Measurements from ENCODE around the gene FGF2. TPM values are rescaled to one million over a fixed set of nuclear protein-coding genes. Genes with fewer than 3 reads are reported as not detected.
A peak's percentile ranks its signal among the peaks of the same experiment; 100 is the strongest.
"Not testable (repeated sequence)": the region's sequence is repeated elsewhere in the genome, so short reads cannot be mapped to it uniquely, and the experiment has no call there.

FGF2 gene
- total RNA-seq, 2 donors from 2014 or later, result 1.3 to 4.1 TPM

DNA sequence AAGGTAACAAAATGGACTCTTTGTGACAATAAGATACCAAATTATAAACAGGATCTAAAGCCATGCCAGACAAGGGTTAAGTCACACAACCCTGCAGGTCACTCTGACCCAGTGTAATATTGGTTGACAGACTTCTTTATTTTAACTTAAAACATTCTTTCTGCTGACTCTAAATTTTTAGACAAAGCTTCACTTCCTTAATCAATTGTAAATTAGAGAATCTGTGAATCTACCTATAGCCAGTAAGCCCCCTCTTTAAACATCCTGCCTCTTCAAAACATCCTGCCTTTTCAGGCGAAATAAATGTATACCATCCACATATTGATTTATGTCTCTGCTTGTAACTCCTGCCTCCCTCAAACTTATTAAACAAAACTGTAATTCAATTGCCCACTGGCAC lies 81.6 kb downstream of the FGF2 start:
- ATAC-seq (no peak), DNase-seq (no peak)
- intact Hi-C loops (cut with DNase I, micrococcal nuclease), result no loop called here

DNA sequence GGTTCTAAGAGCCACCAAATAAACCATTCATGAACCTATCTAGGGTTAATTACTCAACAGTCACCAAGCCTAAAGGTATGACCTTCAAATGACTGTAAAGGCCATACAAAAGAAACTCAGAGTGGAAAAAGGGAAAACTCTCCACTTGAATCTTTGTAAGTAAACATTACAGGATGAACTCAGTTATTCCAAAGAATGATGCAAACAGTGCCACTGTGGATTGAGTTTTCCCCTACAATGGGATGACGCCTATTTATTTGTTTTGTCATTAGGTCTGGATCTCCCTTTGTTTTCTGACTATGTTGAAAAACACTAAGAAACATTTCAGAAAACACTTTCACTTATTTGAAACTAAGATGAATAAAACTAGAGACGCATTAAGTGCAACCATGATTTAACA lies 83.1 kb downstream of the FGF2 start:
- intact Hi-C loops (cut with DNase I, micrococcal nuclease), result loop anchor here in 1 of 2 donors (5.0 kb wide), 1 partner anchor 152 kb away; no protein-coding TSS in a partner anchor
- no peak for DNase-seq
- no peak for ATAC-seq

DNA sequence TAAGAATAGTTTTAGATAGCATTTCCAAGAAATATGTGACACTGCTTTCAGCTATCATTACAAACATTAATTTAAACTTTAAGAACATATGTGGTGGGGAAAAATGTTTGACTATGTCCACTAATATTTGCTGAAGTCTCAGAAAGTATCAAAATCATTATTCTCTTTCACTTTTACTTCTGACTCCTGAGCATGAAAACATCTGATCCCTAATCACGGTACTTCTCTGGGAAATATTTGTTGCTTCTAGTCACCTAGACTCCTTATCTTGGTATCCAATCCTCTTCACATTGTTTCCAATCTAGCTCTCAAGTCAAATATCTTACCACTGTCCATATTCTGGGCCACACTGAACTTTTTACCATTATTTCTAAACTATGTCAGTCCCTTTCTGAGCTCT lies 85.0 kb downstream of the FGF2 start:
- no peak for ATAC-seq
- no peak for DNase-seq
- intact Hi-C loops (cut with DNase I, micrococcal nuclease), result loop anchor here in 1 of 2 donors (5.0 kb wide), 1 partner anchor 154 kb away; no protein-coding TSS in a partner anchor

DNA sequence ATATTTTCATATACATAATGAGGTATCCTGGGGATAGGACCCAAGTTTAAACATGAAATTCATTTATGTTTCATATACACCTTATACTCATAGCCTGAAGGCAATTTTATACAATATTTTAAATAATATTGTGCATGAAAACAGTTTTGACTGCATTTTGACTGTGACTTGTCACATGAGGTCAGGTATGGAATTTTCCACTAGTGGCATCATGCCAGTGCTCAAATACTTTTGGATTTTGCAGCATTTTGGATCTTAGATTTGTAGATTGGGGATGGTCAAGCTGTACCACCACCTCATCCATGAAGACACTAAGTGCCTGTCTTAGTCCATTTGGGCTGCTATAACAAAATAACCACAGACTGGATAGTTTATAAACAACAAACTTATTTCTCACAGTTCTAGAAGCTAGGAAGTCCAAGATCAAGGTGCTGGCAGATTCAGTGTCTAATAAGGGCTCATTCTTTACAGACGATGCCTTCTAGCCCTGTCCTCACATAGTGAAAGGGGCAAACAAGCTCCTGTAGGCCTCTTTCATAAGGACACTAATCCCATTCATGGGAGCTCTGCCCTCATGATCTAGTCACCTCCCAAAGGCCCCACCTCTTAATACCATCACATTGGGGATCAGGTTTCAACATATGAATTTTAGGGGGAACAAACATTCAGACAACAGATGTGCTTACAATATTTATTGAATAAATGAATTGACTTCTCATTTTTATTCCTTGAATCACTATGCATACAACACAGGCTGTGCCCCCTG lies 86.4 kb downstream of the FGF2 start:
- ATAC-seq (no peak), DNase-seq (no peak)
- intact Hi-C loops (cut with DNase I, micrococcal nuclease), result loop anchor here in 1 of 2 donors (5.0 kb wide), 1 partner anchor 156 kb away; no protein-coding TSS in a partner anchor

DNA sequence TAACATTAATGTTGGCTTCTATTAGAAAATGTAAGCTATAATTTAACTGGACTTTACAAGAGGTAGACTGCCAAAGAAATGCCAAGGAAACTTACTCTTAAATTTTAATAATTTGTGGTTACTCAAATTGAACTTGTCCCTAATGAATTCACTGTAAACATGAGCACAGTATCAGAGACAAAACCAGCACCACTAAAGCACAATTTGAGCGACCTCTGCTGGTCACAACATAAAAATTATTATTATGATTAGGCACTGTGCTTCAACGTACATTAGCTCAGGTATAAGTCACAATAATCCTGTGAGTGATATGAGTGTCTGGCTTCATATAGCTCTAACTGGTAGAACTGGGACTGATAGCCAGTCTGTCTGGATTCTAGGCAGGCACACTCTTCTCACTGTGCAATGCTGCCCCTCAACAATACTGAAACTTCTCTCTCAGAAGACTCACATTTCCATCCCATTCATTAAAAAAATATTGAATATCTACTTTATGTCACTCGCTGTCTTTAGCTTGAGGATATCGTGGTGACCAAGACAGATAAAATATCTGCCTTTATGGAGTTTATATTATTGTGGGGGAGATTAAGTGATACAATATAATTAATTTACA lies 87.8 kb downstream of the FGF2 start:
- intact Hi-C loops (cut with DNase I, micrococcal nuclease), result loop anchor here in 1 of 2 donors (5.0 kb wide), 1 partner anchor 157 kb away; no protein-coding TSS in a partner anchor
- no peak for DNase-seq
- no peak for ATAC-seq

DNA sequence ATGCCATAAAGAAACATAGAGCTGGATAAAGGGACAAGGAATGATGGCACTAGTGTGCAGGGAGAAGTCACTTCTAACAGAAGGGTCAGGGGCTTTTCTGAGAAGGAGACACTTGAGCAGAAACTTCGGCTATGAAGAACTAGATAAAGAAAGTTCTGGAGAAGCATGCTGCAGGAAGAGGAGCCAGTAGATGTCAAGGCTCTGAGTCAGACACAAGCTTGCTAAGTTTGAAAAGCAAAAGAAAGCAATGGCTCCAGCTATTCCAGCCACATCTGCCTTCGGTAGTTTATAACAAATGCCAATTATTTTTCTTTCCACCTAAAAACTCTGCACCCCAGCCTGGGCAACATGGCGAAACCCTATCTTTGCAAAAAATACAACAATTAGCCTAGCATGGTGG lies 88.3 kb downstream of the FGF2 start:
- ATAC-seq, result no peak
- DNase-seq, result no peak
- intact Hi-C loops (cut with DNase I, micrococcal nuclease), result loop anchor here in 1 of 2 donors (5.0 kb wide), 1 partner anchor 158 kb away; no protein-coding TSS in a partner anchor

DNA sequence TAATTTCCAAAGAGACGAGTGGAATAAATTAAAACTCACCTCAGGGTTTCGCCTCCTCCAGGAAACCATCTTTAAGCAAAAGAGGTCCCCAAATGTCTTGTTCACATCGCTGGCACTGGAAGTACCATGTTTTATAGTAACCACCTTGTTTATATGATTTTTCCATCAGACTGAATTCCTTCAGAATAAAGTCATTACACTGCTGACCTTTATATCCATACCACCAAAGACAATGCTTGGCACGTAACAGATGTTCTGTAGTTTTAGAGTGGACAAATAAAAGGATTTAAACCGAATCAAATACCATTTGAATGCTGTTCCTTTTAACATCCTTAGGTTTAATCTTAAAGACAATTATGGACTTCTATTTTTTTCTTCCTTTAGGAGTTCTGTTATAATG lies 91.1 kb downstream of the FGF2 start:
- intact Hi-C loops (cut with DNase I, micrococcal nuclease), result no loop called here
- ATAC-seq (no peak), DNase-seq (no peak)

DNA sequence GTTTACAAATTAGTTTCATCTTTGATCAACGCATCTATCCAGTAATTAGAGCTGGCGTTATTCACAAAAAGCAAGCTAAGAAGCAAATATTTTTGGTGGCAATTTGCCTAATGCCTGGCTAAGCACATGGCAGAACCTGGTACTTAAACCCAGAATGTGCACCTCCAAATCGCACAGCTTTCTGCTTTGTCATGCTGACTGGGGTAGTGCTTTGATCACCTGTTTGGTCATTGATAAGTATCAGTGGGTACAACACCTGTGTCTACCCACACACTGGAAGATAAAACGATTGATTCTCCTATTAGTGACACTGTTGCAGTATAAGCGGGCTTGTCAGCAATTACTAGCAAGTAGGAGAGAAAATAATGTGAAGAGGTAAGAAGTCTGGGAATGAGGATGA lies 93.8 kb downstream of the FGF2 start:
- intact Hi-C loops (cut with DNase I, micrococcal nuclease), result loop anchor here in 1 of 2 donors (10.0 kb wide), 1 partner anchor 166 kb away; no protein-coding TSS in a partner anchor

DNA sequence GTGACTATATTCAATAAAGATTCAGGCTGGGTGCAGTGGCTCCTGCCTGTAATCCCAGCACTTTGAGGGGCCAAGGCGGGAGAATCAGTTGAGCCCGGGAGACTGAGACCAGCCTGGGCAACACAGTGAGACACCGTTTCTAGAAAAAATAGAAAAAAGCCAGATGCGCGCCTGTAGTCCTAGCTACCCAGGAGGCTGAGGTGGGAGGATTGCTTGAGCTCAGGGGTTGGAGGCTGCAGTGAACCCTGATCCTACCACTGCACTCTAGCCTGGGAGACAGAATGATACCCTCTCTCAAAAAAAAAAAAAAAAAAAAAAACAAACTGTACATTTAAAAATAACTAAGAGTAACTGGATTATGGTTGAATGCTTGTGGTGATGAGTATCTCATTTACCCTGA lies 94.7 kb downstream of the FGF2 start:
- intact Hi-C loops (cut with DNase I, micrococcal nuclease), result loop anchor here in 1 of 2 donors (10.0 kb wide), 1 partner anchor 166 kb away; no protein-coding TSS in a partner anchor
- no peak for ATAC-seq
- DNase-seq, result no peak

More for the DNA sequence above, 93.8 kb downstream of the FGF2 start:
- no peak for ATAC-seq
- no peak for DNase-seq

DNA sequence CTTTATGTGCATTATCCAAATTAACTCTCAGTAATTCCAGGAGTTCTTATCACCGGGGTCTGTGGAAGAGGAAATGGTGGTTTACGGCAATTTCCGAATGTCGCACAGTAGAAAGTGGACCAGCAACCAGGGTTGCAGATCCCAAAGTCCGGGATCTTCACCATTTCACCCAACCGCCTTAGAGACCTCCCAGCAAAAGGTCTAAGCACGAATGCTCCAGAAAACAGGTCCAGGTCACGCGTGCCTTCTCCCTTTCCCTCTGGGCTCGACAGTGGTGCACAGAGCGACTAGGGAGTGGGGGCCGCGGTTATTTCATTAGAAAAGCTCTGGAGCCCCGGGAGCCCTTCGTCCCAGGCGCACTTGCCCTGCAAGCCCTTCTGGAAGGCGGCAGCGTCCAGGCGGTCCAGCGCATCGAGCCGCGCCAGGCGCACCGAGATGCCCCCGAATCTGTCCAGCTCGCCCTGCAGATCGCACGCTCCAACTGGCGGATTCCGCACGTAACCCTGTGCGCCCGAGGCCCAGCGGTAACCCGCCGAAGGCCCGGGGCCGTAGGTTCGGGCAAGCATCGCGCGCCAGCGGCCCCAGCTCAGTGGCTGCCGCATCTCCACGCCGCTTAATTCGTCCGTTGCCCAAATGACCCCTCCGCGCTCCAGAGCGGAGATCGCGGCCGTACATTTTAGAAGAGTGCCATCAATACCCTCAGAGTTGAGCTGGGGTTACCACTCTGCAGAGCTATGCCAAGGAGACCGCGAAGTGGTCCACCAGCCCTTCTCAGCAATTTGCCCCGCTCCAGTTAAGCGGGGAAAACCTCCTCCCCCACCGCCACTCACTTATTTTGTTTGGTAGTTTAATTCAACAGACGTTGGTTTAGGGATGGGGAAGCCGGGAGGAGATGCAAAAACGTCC lies 95.6 kb downstream of the FGF2 start, which contains the start of gene NUDT6:
Gene NUDT6 (minus strand): TSS at position 627 of the 906 bp plus-strand sequence. CDS start 25 bp downstream, at position 602.
- peak; percentile 53 to 67 for DNase-seq
- ATAC-seq, result peak; percentile 79
- intact Hi-C loops (cut with DNase I, micrococcal nuclease), result loop anchor here in 1 of 2 donors (10.0 kb wide), 1 partner anchor 167 kb away; no protein-coding TSS in a partner anchor

DNA sequence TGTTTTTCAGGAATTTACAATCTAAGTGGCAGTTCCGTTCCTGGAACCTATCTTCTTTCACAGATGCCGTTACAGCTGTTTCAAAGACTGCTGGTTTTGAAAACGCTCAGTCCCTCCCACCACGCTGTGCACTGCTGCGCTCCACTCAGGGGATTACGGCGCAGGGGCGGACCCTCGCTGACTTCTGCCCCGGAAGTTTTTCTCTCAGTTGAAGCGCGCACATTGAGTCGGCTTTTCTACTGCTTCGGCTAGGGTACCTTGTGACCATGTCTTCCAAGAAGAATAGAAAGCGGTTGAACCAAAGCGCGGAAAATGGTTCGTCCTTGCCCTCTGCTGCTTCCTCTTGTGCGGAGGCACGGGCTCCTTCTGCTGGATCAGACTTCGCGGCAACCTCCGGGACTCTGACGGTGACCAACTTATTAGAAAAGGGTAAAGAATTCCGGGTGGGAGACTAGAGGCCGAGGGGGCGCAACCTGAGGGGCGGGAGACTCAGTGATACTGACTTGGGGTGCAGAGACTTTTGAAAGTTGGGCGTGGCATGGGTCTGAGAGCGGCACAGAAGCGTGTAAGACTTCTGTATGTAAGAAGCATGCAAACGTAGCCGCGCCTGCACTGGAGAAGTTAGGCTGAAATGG lies 96.4 kb downstream of the FGF2 start:
- ATAC-seq (peak; percentile 98), DNase-seq (peak; percentile 88)
- intact Hi-C loops (cut with DNase I, micrococcal nuclease), result loop anchor here in 1 of 2 donors (10.0 kb wide), 1 partner anchor 168 kb away; no protein-coding TSS in a partner anchor

DNA sequence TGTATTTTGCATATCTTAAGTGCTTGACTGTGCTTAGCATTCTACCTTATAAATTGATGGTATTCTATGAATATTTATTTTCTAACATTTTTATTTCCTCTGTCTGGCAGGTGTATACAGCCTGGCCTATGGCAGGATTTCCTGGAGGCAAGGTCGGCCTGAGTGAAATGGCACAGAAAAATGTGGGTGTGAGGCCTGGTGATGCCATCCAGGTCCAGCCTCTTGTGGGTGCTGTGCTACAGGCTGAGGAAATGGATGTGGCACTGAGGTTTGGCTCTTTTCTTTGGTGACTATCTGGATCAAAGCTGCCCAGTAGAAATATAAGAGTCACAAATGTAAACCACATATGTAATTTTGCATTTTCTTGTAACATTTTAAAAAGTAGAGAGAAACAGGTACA lies 102.3 kb downstream of the FGF2 start:
- ATAC-seq (peak; percentile 49), DNase-seq (no peak)
- intact Hi-C loops (cut with DNase I, micrococcal nuclease), result loop anchor here in 1 of 2 donors (10.0 kb wide), 1 partner anchor 174 kb away; no protein-coding TSS in a partner anchor

DNA sequence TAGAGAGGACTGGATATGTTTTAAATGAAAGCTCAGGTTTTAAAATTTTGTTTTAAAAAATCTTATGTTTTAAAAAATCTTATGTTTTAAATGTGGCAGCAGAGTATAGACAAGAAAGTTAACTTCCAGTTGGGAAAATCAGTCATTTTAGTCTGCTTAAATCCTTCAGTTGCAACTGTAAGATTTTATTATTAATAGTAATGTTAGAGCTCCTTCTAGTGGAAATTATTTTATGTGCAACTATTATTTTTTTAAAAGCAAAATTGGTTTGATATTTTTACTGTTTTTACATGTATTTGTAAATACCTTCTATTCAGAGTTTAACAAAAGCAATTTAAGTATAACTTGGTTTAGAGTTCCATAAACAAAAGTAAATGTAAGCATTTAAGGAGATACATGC lies 104.2 kb downstream of the FGF2 start:
- intact Hi-C loops (cut with DNase I, micrococcal nuclease), result loop anchor here in 1 of 2 donors (2.0 to 5.0 kb wide), 2 partner anchors 174 to 328 kb away; no protein-coding TSS in a partner anchor
- ATAC-seq (no peak), DNase-seq (no peak)

DNA sequence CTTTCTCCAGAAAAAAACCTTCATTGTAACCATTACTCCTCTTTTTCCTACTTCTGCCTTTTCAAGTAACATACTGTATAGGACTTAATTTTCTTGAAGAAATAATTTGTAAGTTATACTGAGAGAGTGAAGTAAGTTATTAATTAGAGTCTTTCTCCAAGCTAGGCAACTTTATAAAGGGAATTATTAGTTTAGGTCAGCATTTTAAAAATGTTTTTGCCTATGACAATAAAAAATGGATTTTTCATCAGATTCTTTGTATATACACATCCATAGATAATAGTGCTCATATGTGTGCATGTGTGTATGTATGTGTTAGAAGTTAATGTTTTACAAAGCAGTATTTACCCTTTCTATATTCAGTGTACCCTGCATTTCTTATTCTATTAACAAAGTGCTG lies 106.1 kb downstream of the FGF2 start:
- intact Hi-C loops (cut with DNase I, micrococcal nuclease), result loop anchor here in 1 of 2 donors (5.0 kb wide), 1 partner anchor 175 kb away; no protein-coding TSS in a partner anchor
- no peak for DNase-seq
- ATAC-seq, result no peak

DNA sequence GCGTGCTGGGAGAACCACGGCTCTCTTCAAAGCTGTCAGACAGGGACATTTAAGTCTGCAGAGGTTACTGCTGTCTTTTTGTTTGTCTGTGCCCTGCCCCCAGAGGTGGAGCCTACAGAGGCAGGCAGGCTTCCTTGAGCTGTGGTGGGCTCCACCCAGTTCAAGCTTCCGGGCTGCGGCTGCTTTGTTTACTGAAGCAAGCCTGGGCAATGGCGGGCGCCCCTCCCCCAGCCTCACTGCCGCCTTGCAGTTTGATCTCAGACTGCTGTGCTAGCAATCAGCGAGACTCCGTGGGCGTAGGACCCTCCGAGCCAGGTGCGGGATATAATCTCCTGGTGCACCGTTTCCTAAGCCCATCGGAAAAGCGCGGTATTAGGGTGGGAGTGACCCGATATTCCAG lies 118.5 kb downstream of the FGF2 start:
- not testable (repeated sequence) for ATAC-seq
- peak in 1 of 2 donors; percentile 23 for DNase-seq

DNA sequence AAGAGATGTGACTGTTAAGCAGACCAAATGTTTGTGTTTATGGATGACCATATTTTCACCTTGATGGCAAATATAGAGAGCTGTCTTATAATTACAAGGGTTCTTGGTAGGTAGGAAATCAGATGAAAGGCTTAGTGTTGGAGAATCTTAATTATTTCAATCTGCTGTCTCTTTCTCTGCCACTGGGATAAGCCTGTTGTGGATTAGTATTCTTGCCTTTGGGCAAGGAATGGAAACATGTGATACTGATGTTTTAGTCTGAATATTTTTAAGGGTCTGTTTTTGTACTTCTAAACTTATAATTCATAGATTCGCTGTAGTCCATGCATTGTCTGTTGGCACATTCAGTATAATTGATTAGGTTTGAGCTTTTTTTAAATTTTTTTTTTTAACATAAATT lies 119.5 kb downstream of the FGF2 start:
- ATAC-seq, result no peak
- intact Hi-C loops (cut with DNase I, micrococcal nuclease), result no loop called here

More for the DNA sequence above, 118.5 kb downstream of the FGF2 start:
- intact Hi-C loops (cut with DNase I, micrococcal nuclease), result not testable (repeated sequence)

More for the DNA sequence above, 119.5 kb downstream of the FGF2 start:
- no peak for DNase-seq

Measured in left colon (tissue), 2 donors.